Skeletal muscle satellite cell (primary cell): Measurements from ENCODE around the gene KIAA0586. TPM values are rescaled to one million over a fixed set of nuclear protein-coding genes. Genes with fewer than 3 reads are reported as not detected.

Experiments
- H3K27me3 ChIP-seq: 2 replicates; pipeline ENCODE4 v1.7.0; 2013; ENCODE audit warnings: low read length; ENCODE audit not compliant: control insufficient read depth, insufficient read depth
- H3K36me3 ChIP-seq: 2 replicates; pipeline ENCODE4 v1.7.0; 2013; ENCODE audit warnings: mild to moderate bottlenecking, control low read depth, low read length; ENCODE audit not compliant: insufficient read depth
- H3K4me1 ChIP-seq: 2 replicates; pipeline ENCODE4 v1.7.0; 2013; ENCODE audit warnings: low read length; ENCODE audit not compliant: control insufficient read depth, insufficient read depth
- H3K4me2 ChIP-seq: 2 replicates; pipeline ENCODE4 v1.7.0; 2013; ENCODE audit warnings: mild to moderate bottlenecking, low read length
- H3K4me3 ChIP-seq: 2 replicates; pipeline ENCODE4 v1.7.0; 2013; ENCODE audit warnings: low read length
- H3K9ac ChIP-seq: 2 replicates; pipeline ENCODE4 v1.7.0; 2013; ENCODE audit warnings: mild to moderate bottlenecking, low read depth, low read length, moderate library complexity
- H3K9me3 ChIP-seq: replicated peaks from 2 replicates; pipeline ENCODE4 v1.7.0; 2013; ENCODE audit warnings: mild to moderate bottlenecking, control low read depth, low read length
- total RNA-seq: library from RNA; depleted of rRNA; stranded (reverse); fragments of >200 nt; gene quantifications from 2 replicates; pipeline ENCODE4 v1.2.3, GENCODE V29; 2012; rRNA removed

KIAA0586 gene
- total RNA-seq = 26.6 and 30.4 TPM in 2 replicates

GRCh38 chr14:58427281-58428117 lies at the start of gene KIAA0586, which contains the start of gene TIMM9:
TSS of gene KIAA0586 (plus strand) at chr14:58427719. CDS start at chr14:58428265, 546 bp downstream.
TSS of gene TIMM9 (minus strand) at chr14:58427531. CDS start at chr14:58411945, 15,586 bp downstream.
- H3K27me3 ChIP-seq = no peaks in the 10 kb centered on the region
- H3K4me2 ChIP-seq = peak within 1 kb of the TSS; percentile 84
- H3K9ac ChIP-seq = peak within 1 kb of the TSS; percentile 96
- H3K4me3 ChIP-seq = peak within 1 kb of the TSS; percentile 93
- no peaks in the 10 kb centered on the region for H3K9me3 ChIP-seq
- H3K36me3 ChIP-seq = no peaks in the 10 kb centered on the region
- peaks cover 21% of the 10 kb centered on the region for H3K4me1 ChIP-seq

- H3K4me1 ChIP-seq = peaks cover 6% of the 10 kb centered on the region
- H3K4me3 ChIP-seq = no peak overlapping the region
- no peak overlapping the region for H3K9ac ChIP-seq
- no peaks in the 10 kb centered on the region for H3K36me3 ChIP-seq
- H3K27me3 ChIP-seq = no peaks in the 10 kb centered on the region
- no peaks in the 10 kb centered on the region for H3K9me3 ChIP-seq
- no peak overlapping the region for H3K4me2 ChIP-seq
These were observed 36.7 kb upstream of the KIAA0586 start for GRCh38 chr14:58390830-58391229.

GRCh38 chr14:58395562-58395811 lies 32.0 kb upstream of the KIAA0586 start:
- peaks cover 10% of the 10 kb centered on the region for H3K4me1 ChIP-seq
- no peaks in the 10 kb centered on the region for H3K27me3 ChIP-seq
- no peaks in the 10 kb centered on the region for H3K9me3 ChIP-seq
- no peaks in the 10 kb centered on the region for H3K36me3 ChIP-seq
- H3K4me3 ChIP-seq = peak overlapping the region; percentile 70
- peak overlapping the region; percentile 77 for H3K9ac ChIP-seq
- peak overlapping the region; percentile 86 for H3K4me2 ChIP-seq

- peak within 1 kb of the TSS; percentile 77 for H3K9ac ChIP-seq
- no peaks in the 10 kb centered on the region for H3K36me3 ChIP-seq
- H3K4me2 ChIP-seq = peak within 1 kb of the TSS; percentile 86
- no peaks in the 10 kb centered on the region for H3K9me3 ChIP-seq
- no peaks in the 10 kb centered on the region for H3K27me3 ChIP-seq
- peak within 1 kb of the TSS; percentile 70 for H3K4me3 ChIP-seq
- peaks cover 10% of the 10 kb centered on the region for H3K4me1 ChIP-seq
These were observed 31.4 kb upstream of the KIAA0586 start, which contains the start of gene TOMM20L for GRCh38 chr14:58395812-58396788. TSS of gene TOMM20L (plus strand) at chr14:58395930. CDS start at chr14:58395958, 28 bp downstream.

GRCh38 chr14:58397156-58397555 lies 30.4 kb upstream of the KIAA0586 start:
- H3K9ac ChIP-seq = no peak overlapping the region
- peaks cover 10% of the 10 kb centered on the region for H3K4me1 ChIP-seq
- H3K9me3 ChIP-seq = no peaks in the 10 kb centered on the region
- H3K27me3 ChIP-seq = no peaks in the 10 kb centered on the region
- H3K4me3 ChIP-seq = no peak overlapping the region
- H3K4me2 ChIP-seq = no peak overlapping the region
- H3K36me3 ChIP-seq = no peaks in the 10 kb centered on the region

GRCh38 chr14:58398495-58398894 lies 29.0 kb upstream of the KIAA0586 start:
- Histone ChIP-seq H3K4me3 (no peak overlapping the region), H3K9me3 (no peaks in the 10 kb centered on the region), H3K36me3 (no peaks in the 10 kb centered on the region), H3K9ac (no peak overlapping the region), H3K27me3 (no peaks in the 10 kb centered on the region), H3K4me1 (peaks cover 10% of the 10 kb centered on the region), H3K4me2 (no peak overlapping the region)

- Histone ChIP-seq H3K4me2 (no peak overlapping the region), H3K9me3 (no peaks in the 10 kb centered on the region), H3K36me3 (no peaks in the 10 kb centered on the region), H3K4me1 (peaks cover 10% of the 10 kb centered on the region), H3K9ac (no peak overlapping the region), H3K4me3 (no peak overlapping the region), H3K27me3 (no peaks in the 10 kb centered on the region)
These were observed 28.6 kb upstream of the KIAA0586 start for GRCh38 chr14:58398895-58399294.

- Histone ChIP-seq H3K9ac (no peak overlapping the region), H3K36me3 (no peaks in the 10 kb centered on the region), H3K4me1 (no peaks in the 10 kb centered on the region), H3K9me3 (no peaks in the 10 kb centered on the region), H3K27me3 (no peaks in the 10 kb centered on the region), H3K4me3 (no peak overlapping the region), H3K4me2 (no peak overlapping the region)
These were observed 25.9 kb upstream of the KIAA0586 start for GRCh38 chr14:58401587-58401986.

GRCh38 chr14:58408681-58409215 lies 18.8 kb upstream of the KIAA0586 start:
- Histone ChIP-seq H3K4me1 (no peaks in the 10 kb centered on the region), H3K36me3 (peaks cover 40% of the 10 kb centered on the region), H3K9ac (no peak overlapping the region), H3K4me2 (no peak overlapping the region), H3K9me3 (no peaks in the 10 kb centered on the region), H3K27me3 (no peaks in the 10 kb centered on the region), H3K4me3 (no peak overlapping the region)

GRCh38 chr14:58414845-58415244 lies 12.7 kb upstream of the KIAA0586 start:
- H3K4me3 ChIP-seq = no peak overlapping the region
- H3K9me3 ChIP-seq = no peaks in the 10 kb centered on the region
- H3K9ac ChIP-seq = no peak overlapping the region
- H3K27me3 ChIP-seq = no peaks in the 10 kb centered on the region
- peaks cover 41% of the 10 kb centered on the region for H3K36me3 ChIP-seq
- H3K4me1 ChIP-seq = no peaks in the 10 kb centered on the region
- H3K4me2 ChIP-seq = no peak overlapping the region
